ENCODE data around the gene ESRRB. TPM values are rescaled to one million over a fixed set of nuclear protein-coding genes. Genes with fewer than 3 reads are reported as not detected.

The ESRRB gene
- total RNA-seq, 3 donors from 2014 or later (not counting 1 experiment from before 2014, with no cell fraction given): 0.45 to 1.3 TPM; not detected in 1

GRCh38 chr14:76490735-76491134, 114.8 kb downstream of the ESRRB start:
- Histone ChIP-seq H3K4me1 (ENCODE audit: control insufficient read depth, insufficient read depth, low read length) (no peaks in the 10 kb centered on the region), H3K27ac (ENCODE audit: low read length) (no peak overlapping the region), H3K4me3 (ENCODE audit: low read length) (no peak overlapping the region), H3K27me3 (ENCODE audit: control insufficient read depth, insufficient read depth, low read length) (no peaks in the 10 kb centered on the region), H3K9me3 (ENCODE audit: control insufficient read depth, insufficient read depth, low read length) (no peaks in the 10 kb centered on the region), H3K36me3 (ENCODE audit: control insufficient read depth, insufficient read depth, low read length) (no peaks in the 10 kb centered on the region)
- Mint-ChIP-seq H3K4me3 (no peak overlapping the region), H3K9me3 (no peaks in the 10 kb centered on the region), H3K36me3 (no peaks in the 10 kb centered on the region), H3K27ac (no peak overlapping the region), H3K27me3 (ENCODE audit: low read depth in 2 of 2) (peaks cover 7 to 11% of the 10 kb centered on the region in 2 donors), H3K4me1 (no peaks in the 10 kb centered on the region)
- WGBS (ENCODE audit: insufficient coverage): 80% methylated on average over 10 of the region's 10 CpGs
- ATAC-seq: no peak
- no peak for DNase-seq
- intact Hi-C loops (cut with micrococcal nuclease): no loop called here
- TF ChIP-seq CTCF (IDR thresholded peaks at IDR 0.05): no peak

DNA sequence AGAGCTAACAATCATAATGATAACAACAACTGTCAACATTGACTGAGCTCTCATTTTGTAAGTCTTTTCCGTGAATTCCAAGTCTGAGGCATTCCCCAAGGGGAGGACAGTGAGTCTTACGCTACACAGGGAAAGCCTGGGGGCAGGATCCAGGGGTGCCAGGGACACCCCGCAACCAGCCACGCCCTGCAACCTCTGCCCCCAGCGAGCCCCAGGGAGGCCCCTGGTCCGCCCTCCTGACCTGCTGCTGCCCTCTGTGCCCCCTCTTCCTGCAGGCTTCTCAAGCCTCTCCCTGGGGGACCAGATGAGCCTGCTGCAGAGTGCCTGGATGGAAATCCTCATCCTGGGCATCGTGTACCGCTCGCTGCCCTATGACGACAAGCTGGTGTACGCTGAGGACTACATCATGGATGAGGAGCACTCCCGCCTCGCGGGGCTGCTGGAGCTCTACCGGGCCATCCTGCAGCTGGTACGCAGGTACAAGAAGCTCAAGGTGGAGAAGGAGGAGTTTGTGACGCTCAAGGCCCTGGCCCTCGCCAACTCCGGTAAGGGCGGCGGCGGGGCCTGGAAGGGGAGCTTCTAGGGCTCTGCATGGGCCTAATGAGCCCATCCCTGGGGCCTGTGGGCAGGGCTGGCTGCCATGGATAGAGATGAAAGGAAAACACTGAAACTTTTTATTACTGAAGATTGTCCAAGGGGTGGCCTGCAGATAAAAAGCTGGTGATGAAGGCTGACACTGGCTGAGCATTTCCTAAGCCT, 115.4 kb downstream of the ESRRB start:
- no peak overlapping the region for H3K4me3 ChIP-seq (ENCODE audit: low read length)
- TF ChIP-seq CTCF (IDR thresholded peaks at IDR 0.05): no peak
- no peaks in the 10 kb centered on the region for H3K4me1 ChIP-seq (ENCODE audit: control insufficient read depth, insufficient read depth, low read length)
- no peak overlapping the region for H3K27ac ChIP-seq (ENCODE audit: low read length)
- peaks cover 7 to 15% of the 10 kb centered on the region in 2 donors for H3K27me3 Mint-ChIP-seq (ENCODE audit: low read depth in 2 of 2)
- 94% methylated on average over 22 of the region's 22 CpGs for WGBS (ENCODE audit: insufficient coverage)
- H3K4me1 Mint-ChIP-seq: no peaks in the 10 kb centered on the region
- H3K27ac Mint-ChIP-seq: no peak overlapping the region
- ATAC-seq: no peak
- H3K9me3 Mint-ChIP-seq: no peaks in the 10 kb centered on the region
- intact Hi-C loops (cut with micrococcal nuclease): no loop called here
- no peaks in the 10 kb centered on the region for H3K36me3 Mint-ChIP-seq
- no peak overlapping the region for H3K4me3 Mint-ChIP-seq
- no peaks in the 10 kb centered on the region for H3K9me3 ChIP-seq (ENCODE audit: control insufficient read depth, insufficient read depth, low read length)
- H3K27me3 ChIP-seq (ENCODE audit: control insufficient read depth, insufficient read depth, low read length): no peaks in the 10 kb centered on the region
- DNase-seq: no peak
- no peaks in the 10 kb centered on the region for H3K36me3 ChIP-seq (ENCODE audit: control insufficient read depth, insufficient read depth, low read length)

- 100% methylated on average over 2 of the region's 2 CpGs for WGBS (ENCODE audit: insufficient coverage)
- Mint-ChIP-seq H3K27ac (no peak overlapping the region), H3K4me3 (no peak overlapping the region), H3K27me3 (ENCODE audit: low read depth in 2 of 2) (peaks cover 0 to 10% of the 10 kb centered on the region in 2 donors), H3K9me3 (no peaks in the 10 kb centered on the region), H3K36me3 (no peaks in the 10 kb centered on the region), H3K4me1 (no peaks in the 10 kb centered on the region)
- ATAC-seq (no peak), DNase-seq (no peak)
- H3K27me3 ChIP-seq (ENCODE audit: control insufficient read depth, insufficient read depth, low read length): no peaks in the 10 kb centered on the region
- no peaks in the 10 kb centered on the region for H3K36me3 ChIP-seq (ENCODE audit: control insufficient read depth, insufficient read depth, low read length)
- TF ChIP-seq CTCF (IDR thresholded peaks at IDR 0.05): no peak
- no peak overlapping the region for H3K27ac ChIP-seq (ENCODE audit: low read length)
- no peaks in the 10 kb centered on the region for H3K4me1 ChIP-seq (ENCODE audit: control insufficient read depth, insufficient read depth, low read length)
- no peak overlapping the region for H3K4me3 ChIP-seq (ENCODE audit: low read length)
- intact Hi-C loops (cut with micrococcal nuclease): no loop called here
- no peaks in the 10 kb centered on the region for H3K9me3 ChIP-seq (ENCODE audit: control insufficient read depth, insufficient read depth, low read length)
Observed at GRCh38 chr14:76495983-76496382, 120.0 kb downstream of the ESRRB start.

GRCh38 chr14:76496595-76496994, 120.7 kb downstream of the ESRRB start:
- TF ChIP-seq CTCF (IDR thresholded peaks at IDR 0.05): no peak
- H3K36me3 Mint-ChIP-seq: no peaks in the 10 kb centered on the region
- intact Hi-C loops (cut with micrococcal nuclease): no loop called here
- H3K27me3 ChIP-seq (ENCODE audit: control insufficient read depth, insufficient read depth, low read length): no peaks in the 10 kb centered on the region
- DNase-seq (no peak), ATAC-seq (no peak)
- H3K4me1 Mint-ChIP-seq: no peaks in the 10 kb centered on the region
- no peak overlapping the region for H3K4me3 Mint-ChIP-seq
- 80% methylated on average over 5 of the region's 6 CpGs for WGBS (ENCODE audit: insufficient coverage)
- H3K9me3 ChIP-seq (ENCODE audit: control insufficient read depth, insufficient read depth, low read length): no peaks in the 10 kb centered on the region
- no peak overlapping the region for H3K27ac ChIP-seq (ENCODE audit: low read length)
- no peak overlapping the region for H3K27ac Mint-ChIP-seq
- no peaks in the 10 kb centered on the region for H3K9me3 Mint-ChIP-seq
- no peak overlapping the region for H3K4me3 ChIP-seq (ENCODE audit: low read length)
- peaks cover 0 to 6% of the 10 kb centered on the region in 2 donors for H3K27me3 Mint-ChIP-seq (ENCODE audit: low read depth in 2 of 2)
- no peaks in the 10 kb centered on the region for H3K36me3 ChIP-seq (ENCODE audit: control insufficient read depth, insufficient read depth, low read length)
- no peaks in the 10 kb centered on the region for H3K4me1 ChIP-seq (ENCODE audit: control insufficient read depth, insufficient read depth, low read length)

Measured in natural killer cell (primary cell).